ENCODE measurements around the gene SIRT2. TPM values are rescaled to one million over a fixed set of nuclear protein-coding genes. Genes with fewer than 3 reads are reported as not detected.

SIRT2 gene
- total RNA-seq, 1 donor from 2014 or later, result 43.5 TPM

DNA sequence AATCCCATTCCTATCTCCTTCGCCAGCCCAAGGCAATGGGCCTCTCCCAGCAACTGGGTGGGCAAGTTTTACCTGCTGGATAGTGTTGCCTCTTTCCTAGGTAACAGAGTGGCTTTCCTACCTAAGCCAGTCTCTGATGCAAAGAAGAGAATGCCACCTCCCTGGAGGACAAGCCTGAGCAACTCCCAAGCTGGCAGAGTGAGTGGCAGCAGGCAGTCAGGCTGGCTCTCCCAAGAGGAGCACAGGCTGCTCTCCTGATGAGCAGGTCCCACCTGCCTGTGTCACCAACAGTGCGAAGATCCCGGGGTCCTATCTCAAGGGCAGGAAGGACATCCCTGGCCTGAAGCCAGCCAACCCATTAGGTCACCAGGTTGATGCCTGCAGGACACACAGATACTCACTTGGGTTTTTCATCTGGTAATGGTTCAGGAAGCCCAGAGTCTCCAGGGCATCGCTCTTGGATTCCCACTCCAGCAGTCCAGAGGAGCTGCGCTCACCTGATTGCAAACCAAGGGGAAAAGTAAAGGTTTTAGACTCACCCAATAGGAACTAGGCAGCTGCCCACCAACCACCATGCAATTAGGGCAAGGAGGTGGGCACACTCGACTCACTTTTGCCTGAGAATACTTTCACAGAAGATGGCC lies 62.3 kb downstream of the SIRT2 start:
- TF ChIP-seq CTCF (conservative IDR thresholded peaks at IDR 0.05; ENCODE audit: low read depth, low read length), result no peak
- DNase-seq (ENCODE audit: low read depth), result no peak
- no peak overlapping the region for H3K4me3 ChIP-seq (ENCODE audit: low read depth, low read length)

GRCh38 chr19:38836159-38836982 lies 63.0 kb downstream of the SIRT2 start:
- TF ChIP-seq CTCF (conservative IDR thresholded peaks at IDR 0.05; ENCODE audit: low read depth, low read length), result no peak
- no peak overlapping the region for H3K4me3 ChIP-seq (ENCODE audit: low read depth, low read length)
- no peak for DNase-seq (ENCODE audit: low read depth)

GRCh38 chr19:38834590-38834989 lies 64.8 kb downstream of the SIRT2 start:
- no peak overlapping the region for H3K4me3 ChIP-seq (ENCODE audit: low read depth, low read length)
- TF ChIP-seq CTCF (conservative IDR thresholded peaks at IDR 0.05; ENCODE audit: low read depth, low read length), result no peak
- no peak for DNase-seq (ENCODE audit: low read depth)

- H3K4me3 ChIP-seq (ENCODE audit: low read depth, low read length), result no peak overlapping the region
- TF ChIP-seq CTCF (conservative IDR thresholded peaks at IDR 0.05; ENCODE audit: low read depth, low read length), result no peak
- no peak for DNase-seq (ENCODE audit: low read depth)
These were observed 65.3 kb downstream of the SIRT2 start for GRCh38 chr19:38834104-38834490.

GRCh38 chr19:38833092-38833425 lies 66.4 kb downstream of the SIRT2 start:
- H3K4me3 ChIP-seq (ENCODE audit: low read depth, low read length), result no peak overlapping the region
- no peak for TF ChIP-seq CTCF (conservative IDR thresholded peaks at IDR 0.05; ENCODE audit: low read depth, low read length)
- DNase-seq (ENCODE audit: low read depth), result no peak

- TF ChIP-seq CTCF (conservative IDR thresholded peaks at IDR 0.05; ENCODE audit: low read depth, low read length), result no peak
- peak overlapping the region; percentile 80 for H3K4me3 ChIP-seq (ENCODE audit: low read depth, low read length)
- DNase-seq (ENCODE audit: low read depth), result peak; percentile 77
These were observed 68.2 kb downstream of the SIRT2 start for GRCh38 chr19:38831142-38831605.

All from epithelial cell of proximal tubule (primary cell).